Activated B cell treated with CpG ODN at 0.5 μM for 24 hours (primary cell): ENCODE data around the gene SPACA4. TPM values are rescaled to one million over a fixed set of nuclear protein-coding genes. Genes with fewer than 3 reads are reported as not detected.

Experiments used
- ATAC-seq: fragments of 200-7000 bp; cut with Tn5 transposase; one replicate; pipeline ENCODE4 v1.10.0; 2021; ENCODE audit warnings: low read depth, mild to moderate bottlenecking, moderate library complexity
- CTCF ChIA-PET: fragments of 350-600 bp; sonication (Branson Sonifier 250); formaldehyde crosslinking; loops from one replicate; lab custom pipeline; 2021; ENCODE audit warnings: antibody characterized with exemption; lab: Charles Lee
- POLR2A ChIA-PET: fragments of 350-600 bp; sonication (Branson Sonifier 250); formaldehyde crosslinking; loops from one replicate; lab custom pipeline; 2021; ENCODE audit warnings: antibody characterized with exemption; lab: Charles Lee
- DNase-seq: peaks from one replicate; pipeline ENCODE4 v3.0.0; 2022
- H3K27ac Mint-ChIP-seq: one replicate; pipeline ENCODE4 v1.8.0; 2020; ENCODE audit warnings: mixed read lengths
- H3K27me3 Mint-ChIP-seq: one replicate; pipeline ENCODE4 v1.8.0; 2021; ENCODE audit warnings: mixed read lengths
- H3K36me3 Mint-ChIP-seq: one replicate; pipeline ENCODE4 v1.8.0; 2021; ENCODE audit warnings: low read depth, mixed read lengths
- H3K4me1 Mint-ChIP-seq: one replicate; pipeline ENCODE4 v1.8.0; 2021; ENCODE audit warnings: mixed read lengths
- H3K4me3 Mint-ChIP-seq: one replicate; pipeline ENCODE4 v1.8.0; 2020; ENCODE audit warnings: mild to moderate bottlenecking, mixed read lengths
- H3K9me3 Mint-ChIP-seq: one replicate; pipeline ENCODE4 v1.8.0; 2020; ENCODE audit warnings: mixed read lengths
- CTCF ChIP-seq: fragments of 200-600 bp; IDR thresholded peaks from one replicate; pipeline ENCODE4 v1.8.0; 2022; ENCODE audit warnings: antibody characterized with exemption, mild to moderate bottlenecking
- intact Hi-C: fragments of 100-400 bp; cut with micrococcal nuclease; formaldehyde crosslinking; loops from one replicate; pipeline ENCODE4 v1.15.1; 2024
- total RNA-seq: library from RNA; stranded (reverse); gene quantifications from 2 replicates; pipeline ENCODE4 v1.2.3, GENCODE V29; 2022

Gene SPACA4
- total RNA-seq, 1 donor from 2014 or later = not detected

GRCh38 chr19:48623556-48624066 is 17.1 kb downstream of the SPACA4 start:
- ChIA-PET CTCF (interaction anchor here (0.9 kb wide), 1 partner anchor 15 kb away, joined by 4 read pairs; no protein-coding TSS in a partner anchor), POLR2A (interaction anchor here (0.6 to 3.5 kb wide), 9 partner anchors 10 to 394 kb away, joined by 3 to 53 read pairs (median 4); partner anchors contain the start of genes CA11 and DBP)
- Mint-ChIP-seq H3K4me3 (peak overlapping the region; percentile 86), H3K27me3 (no peaks in the 10 kb centered on the region), H3K36me3 (peaks cover 33% of the 10 kb centered on the region), H3K4me1 (peaks cover 45% of the 10 kb centered on the region), H3K27ac (peak overlapping the region; percentile 90), H3K9me3 (no peaks in the 10 kb centered on the region)
- TF ChIP-seq CTCF = no peak
- DNase-seq = no peak
- no peak for ATAC-seq
- intact Hi-C loops = loop anchor here (1.0 kb wide), 1 partner anchor 11 kb away; no protein-coding TSS in a partner anchor

GRCh38 chr19:48624067-48624594 is 17.6 kb downstream of the SPACA4 start:
- ChIA-PET CTCF (interaction anchor here (0.9 kb wide), 1 partner anchor 15 kb away, joined by 4 read pairs; no protein-coding TSS in a partner anchor), POLR2A (interaction anchor here (0.5 to 3.5 kb wide), 14 partner anchors 8 to 1907 kb away, joined by 3 to 53 read pairs (median 3); partner anchors contain the start of genes CA11, DBP and PRKD2)
- H3K36me3 Mint-ChIP-seq = peaks cover 32% of the 10 kb centered on the region
- DNase-seq (peak; percentile 95), ATAC-seq (peak; percentile 80)
- no peaks in the 10 kb centered on the region for H3K27me3 Mint-ChIP-seq
- peak overlapping the region; percentile 86 for H3K4me3 Mint-ChIP-seq
- H3K9me3 Mint-ChIP-seq = no peaks in the 10 kb centered on the region
- H3K27ac Mint-ChIP-seq = peak overlapping the region; percentile 90
- TF ChIP-seq CTCF = no peak
- intact Hi-C loops = loop anchor here (1.0 kb wide), 1 partner anchor 10 kb away; no protein-coding TSS in a partner anchor
- peaks cover 44% of the 10 kb centered on the region for H3K4me1 Mint-ChIP-seq

GRCh38 chr19:48624791-48625723 is 18.5 kb downstream of the SPACA4 start:
- peak overlapping the region; percentile 90 for H3K27ac Mint-ChIP-seq
- H3K4me1 Mint-ChIP-seq = peaks cover 36% of the 10 kb centered on the region
- peak overlapping the region; percentile 86 for H3K4me3 Mint-ChIP-seq
- TF ChIP-seq CTCF = no peak
- no peaks in the 10 kb centered on the region for H3K9me3 Mint-ChIP-seq
- ChIA-PET POLR2A (interaction anchor here (1.6 to 3.5 kb wide), 3 partner anchors 9 to 132 kb away, joined by 3 to 53 read pairs (median 24); partner anchors contain the start of gene DBP), CTCF (no interaction called here)
- no peaks in the 10 kb centered on the region for H3K27me3 Mint-ChIP-seq
- peaks cover 29% of the 10 kb centered on the region for H3K36me3 Mint-ChIP-seq
- no peak for ATAC-seq
- DNase-seq = no peak
- intact Hi-C loops = loop anchor here (1.0 kb wide), 1 partner anchor 9 kb away; no protein-coding TSS in a partner anchor

- intact Hi-C loops = no loop called here
- H3K27me3 Mint-ChIP-seq = no peaks in the 10 kb centered on the region
- no peak overlapping the region for H3K27ac Mint-ChIP-seq
- ChIA-PET CTCF (no interaction called here), POLR2A (interaction anchor here (0.6 to 0.7 kb wide), 3 partner anchors 10 to 1281 kb away, joined by 3 to 6 read pairs (median 4); no protein-coding TSS in a partner anchor)
- no peaks in the 10 kb centered on the region for H3K9me3 Mint-ChIP-seq
- ATAC-seq = no peak
- peaks cover 33% of the 10 kb centered on the region for H3K4me1 Mint-ChIP-seq
- no peak overlapping the region for H3K4me3 Mint-ChIP-seq
- no peak for TF ChIP-seq CTCF
- H3K36me3 Mint-ChIP-seq = peaks cover 36% of the 10 kb centered on the region
- no peak for DNase-seq
These were observed 19.4 kb downstream of the SPACA4 start for GRCh38 chr19:48625891-48626327.
